NCI-H524 treated with DMSO at 0.1 percent for 48 hours (cell line): ENCODE data around the gene PUS7L.
A peak's percentile ranks its signal among the peaks of the same experiment; 100 is the strongest.
"Not testable (repeated sequence)": the region's sequence is repeated elsewhere in the genome, so short reads cannot be mapped to it uniquely, and the experiment has no call there.

Experiments used
- DNase-seq: peaks from one replicate; lab custom pipeline; 2025; lab: John Stamatoyannopoulos, UW

Gene PUS7L

GRCh38 chr12:43758728-43759563, at the start of gene PUS7L, which contains the start of gene IRAK4:
TSS of gene PUS7L (minus strand) at chr12:43758790. CDS start at chr12:43755245, 3,545 bp downstream.
TSS of gene IRAK4 (plus strand) at chr12:43758951. CDS start at chr12:43768112, 9,161 bp downstream.
- DNase-seq, result peak; percentile 89

GRCh38 chr12:43807386-43807785, 48.8 kb upstream of the PUS7L start:
- no peak for DNase-seq

- DNase-seq, result no peak
Measured at GRCh38 chr12:43806737-43807072, 48.1 kb upstream of the PUS7L start.

GRCh38 chr12:43805860-43806736, 47.5 kb upstream of the PUS7L start, which contains the start of gene TWF1:
TSS of gene TWF1 (minus strand) at chr12:43806317. CDS start at chr12:43806245, 72 bp downstream.
- DNase-seq, result peak; percentile 20

- no peak for DNase-seq
Measured at GRCh38 chr12:43805149-43805859, 46.7 kb upstream of the PUS7L start.

- no peak for DNase-seq
Measured at GRCh38 chr12:43797561-43798217, 39.1 kb upstream of the PUS7L start.

- no peak for DNase-seq
Measured at GRCh38 chr12:43795716-43796280, 37.2 kb upstream of the PUS7L start.

GRCh38 chr12:43789941-43790340, 31.4 kb upstream of the PUS7L start:
- DNase-seq, result no peak

GRCh38 chr12:43786899-43787693, 28.5 kb upstream of the PUS7L start:
- DNase-seq, result no peak

GRCh38 chr12:43776498-43776897, 17.9 kb upstream of the PUS7L start:
- no peak for DNase-seq

- DNase-seq, result no peak
Measured at GRCh38 chr12:43766291-43766690, 7.7 kb upstream of the PUS7L start.

GRCh38 chr12:43764528-43764927, 5.9 kb upstream of the PUS7L start:
- no peak for DNase-seq

- DNase-seq, result no peak
Measured at GRCh38 chr12:43763769-43764168, 5.2 kb upstream of the PUS7L start.

- DNase-seq, result no peak
Measured at GRCh38 chr12:43762596-43762995, 4.0 kb upstream of the PUS7L start.

- DNase-seq, result no peak
Measured at GRCh38 chr12:43761500-43761899, 2.9 kb upstream of the PUS7L start.

GRCh38 chr12:43760396-43760795, 1.8 kb upstream of the PUS7L start:
- DNase-seq, result no peak

- DNase-seq, result no peak
Measured at GRCh38 chr12:43758247-43758727, 303 bp downstream of the PUS7L start.

- DNase-seq, result no peak
Measured at GRCh38 chr12:43754015-43754414, 4.6 kb downstream of the PUS7L start.

GRCh38 chr12:43751360-43751759, 7.2 kb downstream of the PUS7L start:
- DNase-seq, result not testable (repeated sequence)

GRCh38 chr12:43750814-43751213, 7.8 kb downstream of the PUS7L start:
- no peak for DNase-seq
